Left cardiac atrium (tissue), 4 donors: ENCODE results near the gene DGLUCY. TPM values are rescaled to one million over a fixed set of nuclear protein-coding genes. Genes with fewer than 3 reads are reported as not detected.
"Not testable (repeated sequence)": the region's sequence is repeated elsewhere in the genome, so short reads cannot be mapped to it uniquely, and the experiment has no call there.

ENCODE experiments used
- ATAC-seq, 2 donors: fragments of 200-7000 bp; cut with Tn5 transposase; one replicate each; pipeline ENCODE4 v1.9.1; 2020; ENCODE audit warnings: mild to moderate bottlenecking in 2 of 2, moderate library complexity in 2 of 2
- DNase-seq: peaks from one replicate; pipeline ENCODE4 v3.0.0-alpha.2; 2020
- intact Hi-C, 2 donors: fragments of 100-400 bp; cut with DNase I; formaldehyde crosslinking; loops; one replicate each; pipeline versions ENCODE4 v1.14.1 to v1.15.1; 2022 to 2023
- long read RNA-seq: library from polyadenylated mRNA; unstranded; transcript quantifications from one replicate; pipeline ENCODE4 v2.0.0, GENCODE V29; 2021
- total RNA-seq, 2 donors: library from RNA; stranded (reverse); fragmentation: NEBNext Ultra II Directional; extraction: Animal tissue kit (Norgen Biotek cat#: 25700); gene quantifications; one replicate each; pipeline ENCODE4 v1.2.1, GENCODE V29; 2021
- donor health status: DM: no; HTN: yes; CAD: no.
- donor health status: DM: no; HTN: yes; CAD: no; lungs with severe emphysema.
- donor health status: DM: yes; HTN: yes; CAD: no.
- donor health status: Dilated cardiomyopathy.

DGLUCY gene
- total RNA-seq: 100 to 1,000 TPM; 110 to 129 TPM
- long read RNA-seq, transcript DGLUCY-204 (14 exons, 2,538 nt): minor isoform, 9 of 203 reads
- long read RNA-seq, transcript DGLUCY-201 (14 exons, 2,967 nt): major isoform, 38 of 203 reads
- long read RNA-seq, partial matches to known transcripts: 32 of 203 reads
- long read RNA-seq, other reads (novel, unspliced or antisense): 124 of 203 reads

- peak; percentile 88 for DNase-seq
Observed at GRCh38 chr14:91113829-91114078, at the start of gene DGLUCY. Gene DGLUCY (plus strand): TSS chr14:91114073. CDS start chr14:91160295, 46,222 bp downstream.

GRCh38 chr14:91065266-91065665 is 48.6 kb upstream of the DGLUCY start:
- ATAC-seq: no peak
- intact Hi-C loops: no loop called here
- no peak for DNase-seq

More at GRCh38 chr14:91113829-91114078, at the start of gene DGLUCY:
- intact Hi-C loops: no loop called here
- peak; percentile 96 for ATAC-seq

GRCh38 chr14:91067186-91067585 is 46.7 kb upstream of the DGLUCY start:
- intact Hi-C loops: no loop called here
- ATAC-seq (no peak), DNase-seq (no peak)

- intact Hi-C loops: no loop called here
- ATAC-seq: no peak
- no peak for DNase-seq
Observed at GRCh38 chr14:91068642-91069041, 45.2 kb upstream of the DGLUCY start.

- intact Hi-C loops: no loop called here
- no peak for ATAC-seq
- no peak for DNase-seq
Observed at GRCh38 chr14:91070572-91070971, 43.3 kb upstream of the DGLUCY start.

GRCh38 chr14:91075553-91075952 is 38.3 kb upstream of the DGLUCY start:
- intact Hi-C loops: no loop called here
- DNase-seq: no peak
- no peak for ATAC-seq

- no peak for ATAC-seq
- intact Hi-C loops: no loop called here
Observed at GRCh38 chr14:91078095-91078737, 35.7 kb upstream of the DGLUCY start.

GRCh38 chr14:91080071-91080470 is 33.8 kb upstream of the DGLUCY start:
- ATAC-seq (no peak), DNase-seq (no peak)
- intact Hi-C loops: no loop called here

More at GRCh38 chr14:91078095-91078737, 35.7 kb upstream of the DGLUCY start:
- no peak for DNase-seq

GRCh38 chr14:91082282-91082681 is 31.6 kb upstream of the DGLUCY start:
- intact Hi-C loops: no loop called here
- ATAC-seq (no peak), DNase-seq (no peak)

GRCh38 chr14:91084516-91084915 is 29.4 kb upstream of the DGLUCY start:
- ATAC-seq (no peak), DNase-seq (no peak)
- intact Hi-C loops: no loop called here

GRCh38 chr14:91087470-91087869 is 26.4 kb upstream of the DGLUCY start:
- DNase-seq, intact Hi-C loops, ATAC-seq: not testable (repeated sequence)

- DNase-seq (no peak), ATAC-seq (no peak)
- intact Hi-C loops: no loop called here
Observed at GRCh38 chr14:91088585-91089235, 25.2 kb upstream of the DGLUCY start.

GRCh38 chr14:91089958-91090535 is 23.8 kb upstream of the DGLUCY start:
- ATAC-seq (no peak), DNase-seq (no peak)
- intact Hi-C loops: no loop called here

- no peak for ATAC-seq
- intact Hi-C loops: no loop called here
- no peak for DNase-seq
Observed at GRCh38 chr14:91090743-91091142, 23.1 kb upstream of the DGLUCY start.

- DNase-seq (no peak), ATAC-seq (no peak)
- intact Hi-C loops: no loop called here
Observed at GRCh38 chr14:91092073-91092472, 21.8 kb upstream of the DGLUCY start.

GRCh38 chr14:91093743-91094472 is 20.0 kb upstream of the DGLUCY start:
- ATAC-seq, intact Hi-C loops, DNase-seq: not testable (repeated sequence)

- intact Hi-C loops: no loop called here
- no peak for ATAC-seq
- DNase-seq: no peak
Observed at GRCh38 chr14:91094772-91095171, 19.1 kb upstream of the DGLUCY start.

- DNase-seq: no peak
- intact Hi-C loops: no loop called here
- ATAC-seq: no peak
Observed at GRCh38 chr14:91095178-91095577, 18.7 kb upstream of the DGLUCY start.

- intact Hi-C loops, ATAC-seq, DNase-seq: not testable (repeated sequence)
Observed at GRCh38 chr14:91097657-91098056, 16.2 kb upstream of the DGLUCY start.

GRCh38 chr14:91098591-91098990 is 15.3 kb upstream of the DGLUCY start:
- DNase-seq: no peak
- no peak for ATAC-seq
- intact Hi-C loops: no loop called here
